Stromal cell of bone marrow (primary cell): ENCODE data around the gene AKAP13.

Source experiments
- DNase-seq: peaks from one replicate; pipeline ENCODE4 v3.0.0-alpha.2; 2012; ENCODE audit warnings: low read depth

Gene AKAP13

GRCh38 chr15:85444122-85444745 is 63.8 kb downstream of the AKAP13 start:
- no peak for DNase-seq

DNA sequence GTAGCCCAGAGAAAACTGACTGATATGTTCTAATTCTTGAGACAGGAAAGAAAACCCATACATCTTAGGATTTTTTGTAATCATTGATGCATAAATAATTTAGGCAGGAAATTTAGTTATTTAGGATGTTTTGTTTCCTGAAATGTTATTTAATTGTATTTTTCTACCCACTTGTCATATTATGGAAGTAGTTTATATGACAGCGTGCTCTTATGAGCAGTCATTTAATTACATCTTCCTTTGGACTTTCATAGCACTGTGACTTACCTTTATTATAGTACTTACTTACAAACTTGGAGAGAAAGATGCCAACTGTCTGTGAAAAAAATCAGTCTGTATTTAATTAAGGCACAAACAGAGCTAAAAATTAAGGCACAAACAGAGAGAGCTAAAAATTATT is 65.0 kb downstream of the AKAP13 start:
- DNase-seq: no peak

GRCh38 chr15:85451099-85451700 is 70.8 kb downstream of the AKAP13 start:
- DNase-seq: no peak

DNA sequence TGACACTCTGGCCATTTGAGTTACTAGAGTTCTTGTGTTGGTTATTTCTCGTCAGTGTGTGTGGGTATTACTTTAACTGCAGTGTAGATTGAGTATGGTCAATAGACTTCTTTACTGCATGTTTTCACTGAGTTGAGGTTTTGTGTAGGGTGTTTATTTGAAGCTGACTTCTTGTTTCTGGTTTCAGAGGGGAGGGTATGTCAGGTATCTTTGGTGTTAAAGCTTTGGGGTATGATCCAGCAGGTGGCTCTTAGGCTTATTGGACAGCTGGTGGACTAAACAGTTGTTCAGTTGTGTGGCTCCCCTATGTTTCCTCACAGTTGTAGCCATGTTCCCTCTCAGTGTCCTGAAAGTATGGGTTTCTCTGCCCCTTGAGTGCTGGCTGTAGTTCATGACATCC is 72.0 kb downstream of the AKAP13 start:
- no peak for DNase-seq

DNA sequence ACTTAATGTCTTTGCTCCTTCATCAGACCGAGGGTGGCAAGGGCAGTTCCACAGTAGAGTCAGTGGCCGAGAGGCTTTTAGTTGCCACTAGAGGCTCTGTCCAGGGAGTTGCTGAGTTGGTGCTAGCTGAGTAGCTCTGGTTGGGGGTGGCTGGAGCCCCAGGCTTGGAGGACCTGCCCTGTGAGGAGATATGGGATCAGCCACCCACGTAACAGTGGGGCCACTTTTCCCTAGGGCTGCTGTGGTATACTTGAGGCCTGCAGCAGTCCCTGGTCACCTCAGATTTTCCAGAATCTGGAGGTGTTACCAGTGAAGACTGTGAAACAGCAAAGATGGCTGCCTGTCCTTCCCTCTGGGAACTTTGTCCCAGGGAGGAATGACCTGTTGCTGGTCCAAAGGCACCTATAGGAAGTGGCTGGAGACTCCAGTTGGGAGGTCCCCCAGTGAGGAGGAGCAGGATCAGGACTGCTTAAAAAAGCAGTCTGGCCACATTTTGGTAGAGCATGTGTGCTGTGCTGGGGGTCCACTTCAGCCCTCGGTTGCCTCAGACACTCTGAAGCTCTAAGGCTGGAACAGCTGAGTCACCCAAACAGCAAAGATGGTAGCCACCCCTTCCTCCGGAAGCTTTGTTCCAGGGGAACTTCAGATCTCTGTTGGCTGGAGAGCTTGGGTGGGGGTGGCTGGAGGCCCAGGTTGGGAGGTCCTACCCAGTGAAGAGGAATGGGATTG is 72.9 kb downstream of the AKAP13 start:
- DNase-seq: no peak

- no peak for DNase-seq
Measured at GRCh38 chr15:85454403-85454802, 74.0 kb downstream of the AKAP13 start.

GRCh38 chr15:85455891-85456290 is 75.5 kb downstream of the AKAP13 start:
- no peak for DNase-seq

DNA sequence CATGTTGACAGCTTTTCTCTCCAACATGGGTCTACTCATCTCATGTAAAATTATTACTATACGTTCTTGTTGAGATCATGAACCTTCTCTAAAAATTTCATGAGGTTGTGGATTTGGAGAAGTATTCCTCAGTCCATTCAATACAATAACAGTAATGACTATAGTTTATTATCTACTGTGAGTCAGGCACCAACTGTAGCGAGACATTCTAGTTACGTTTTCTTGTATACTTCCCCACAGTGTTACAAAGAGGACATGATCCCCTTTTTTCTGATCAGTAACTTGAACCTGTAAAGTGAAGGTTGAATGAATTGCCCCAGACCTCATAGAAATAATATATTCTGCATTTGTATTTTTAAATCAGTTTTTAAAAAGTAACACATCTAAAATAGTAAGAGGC is 76.4 kb downstream of the AKAP13 start:
- DNase-seq: no peak

DNA sequence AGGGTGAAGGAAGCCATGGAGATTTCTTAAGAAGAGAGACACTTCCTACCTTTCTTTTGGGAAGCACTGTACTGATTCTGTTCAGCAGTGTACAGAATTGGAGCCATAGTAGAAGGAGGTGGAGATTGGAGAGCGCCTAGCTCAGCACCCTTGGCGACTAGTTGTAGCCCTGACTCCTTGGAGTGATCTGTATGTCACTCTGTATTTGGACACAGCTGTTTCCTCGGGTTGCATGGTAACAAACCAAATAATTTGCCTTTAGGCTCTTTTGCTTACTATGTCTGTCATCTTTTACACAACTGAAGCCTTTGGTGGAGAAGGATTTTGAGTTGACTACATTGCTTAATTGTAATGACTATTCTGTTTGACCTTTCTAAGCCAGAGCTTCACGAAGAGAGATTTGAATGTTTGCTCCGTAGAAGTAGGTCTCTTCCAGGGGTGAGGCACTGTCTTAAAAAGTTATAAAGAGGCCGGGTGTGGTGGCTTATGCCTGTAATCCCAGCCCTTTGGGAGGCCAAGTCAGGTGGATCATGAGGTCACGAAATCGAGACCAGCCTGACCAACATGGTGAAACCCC is 77.1 kb downstream of the AKAP13 start:
- no peak for DNase-seq

- no peak for DNase-seq
Measured at GRCh38 chr15:85458764-85459163, 78.4 kb downstream of the AKAP13 start.

DNA sequence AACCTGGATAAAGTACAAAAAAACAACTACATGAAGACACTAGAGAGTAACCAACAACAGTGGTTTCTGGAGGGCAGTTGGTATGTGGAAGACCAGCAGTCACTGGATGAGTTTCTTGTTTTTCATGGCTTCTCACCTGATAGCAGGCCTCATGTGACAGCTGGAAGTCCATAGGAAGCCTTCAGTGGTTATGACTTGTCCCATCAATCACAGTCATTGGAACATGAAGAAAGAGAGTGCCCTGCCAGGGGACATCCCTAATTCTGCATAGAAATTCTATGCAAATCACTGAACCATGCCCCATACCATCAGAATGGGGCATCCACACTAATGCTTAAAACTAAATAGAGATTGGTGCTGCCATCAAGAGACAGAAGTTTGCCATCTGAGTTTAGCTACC is 81.6 kb downstream of the AKAP13 start:
- DNase-seq: no peak

DNA sequence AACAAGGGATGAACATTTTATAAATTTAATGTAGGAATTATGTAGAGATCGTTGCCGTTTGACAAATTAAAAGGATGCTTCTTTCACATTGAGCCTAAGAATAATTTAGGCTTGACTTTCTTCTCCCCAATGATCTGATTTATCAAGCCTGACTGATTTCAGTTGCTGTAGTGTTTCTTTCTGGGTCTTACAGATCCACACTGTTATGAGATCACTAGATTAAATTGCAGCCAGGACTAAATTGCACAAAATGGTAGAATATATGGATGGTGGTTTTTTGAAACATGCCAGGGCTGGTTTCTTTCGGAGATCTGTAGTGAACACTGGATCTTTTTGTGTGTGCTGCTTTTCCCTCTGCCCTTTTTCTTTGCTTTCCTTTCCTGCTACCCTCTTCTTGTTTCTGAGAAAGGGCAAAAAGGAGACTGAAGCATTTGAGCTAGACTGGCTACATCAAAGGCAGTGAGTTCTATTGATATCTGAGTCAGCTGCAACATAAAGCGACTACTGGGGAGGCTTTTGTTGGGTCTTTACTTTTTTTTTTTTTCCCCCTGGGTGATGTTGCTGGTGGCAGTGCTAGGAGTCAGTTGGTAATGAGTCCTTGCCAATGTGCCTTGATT is 83.0 kb downstream of the AKAP13 start:
- no peak for DNase-seq

DNA sequence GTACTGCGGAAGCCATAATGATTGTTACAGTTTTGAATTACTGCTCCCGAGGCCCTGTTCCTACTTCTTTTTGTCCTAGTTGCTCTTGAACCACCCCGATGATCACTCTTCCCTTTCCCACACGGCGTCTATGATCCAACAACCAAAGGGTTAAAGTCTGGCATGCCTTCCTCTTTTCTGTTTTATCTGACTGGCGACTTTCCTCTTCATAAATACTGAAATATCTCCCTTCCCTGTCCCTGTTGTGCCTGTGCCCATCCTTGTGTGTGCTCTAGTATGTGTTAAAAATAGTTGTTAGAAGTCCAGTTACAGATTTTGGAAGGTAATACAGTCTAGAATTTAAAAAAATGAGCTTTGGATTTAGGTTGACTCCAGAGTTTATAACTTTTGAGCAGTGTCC is 83.6 kb downstream of the AKAP13 start:
- DNase-seq: no peak

DNA sequence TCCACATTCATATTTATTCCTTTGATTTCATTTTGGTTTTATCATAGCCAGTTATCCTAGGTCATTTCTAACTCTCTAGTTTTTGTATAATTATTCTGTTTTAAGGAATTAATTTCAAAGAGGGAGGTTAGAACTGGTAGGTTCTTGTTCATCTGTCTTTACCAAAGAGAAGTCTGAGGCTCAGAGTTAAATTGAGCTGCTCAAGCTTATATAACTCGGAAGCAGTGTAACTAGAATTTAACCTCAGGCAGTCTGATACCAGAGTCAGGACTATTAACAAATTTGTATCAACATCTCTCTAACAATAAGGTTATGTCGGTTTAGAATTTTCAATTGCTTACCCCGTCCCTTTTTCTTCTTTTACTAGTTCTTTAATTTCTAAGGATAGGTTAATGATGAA is 84.1 kb downstream of the AKAP13 start:
- no peak for DNase-seq

DNA sequence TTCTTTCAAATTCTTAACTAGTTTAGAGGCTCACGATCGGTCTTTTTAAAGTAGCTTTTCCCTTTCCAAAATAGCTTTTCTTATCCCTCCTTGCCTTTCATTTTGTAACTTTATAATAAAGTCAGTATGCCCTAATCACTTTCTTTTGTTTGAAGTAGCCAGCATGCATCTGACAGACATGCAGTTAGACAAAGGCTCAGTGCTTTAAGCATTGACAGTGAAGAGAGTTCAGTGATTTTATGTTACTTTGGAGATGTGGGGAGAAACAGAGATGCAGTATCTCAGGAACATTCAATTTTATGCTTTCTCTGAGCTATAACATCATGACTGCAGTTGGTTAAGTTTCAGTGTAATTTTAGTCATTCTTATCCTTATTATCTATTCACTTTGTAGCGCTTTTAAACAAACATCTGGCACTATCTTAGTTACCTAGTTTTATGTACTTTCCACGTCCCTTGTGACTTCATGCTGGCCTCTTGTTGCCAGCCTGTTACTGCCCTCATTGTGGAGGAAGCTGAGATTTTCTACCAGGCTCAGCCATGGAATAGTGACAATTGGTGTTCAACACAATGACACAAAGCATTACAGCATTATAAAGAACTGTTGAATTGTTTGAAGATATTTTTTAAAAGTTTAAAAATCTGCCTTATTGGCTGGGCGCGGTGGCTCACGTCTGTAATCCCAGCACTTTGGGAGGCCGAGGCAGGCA is 90.3 kb downstream of the AKAP13 start:
- no peak for DNase-seq

DNA sequence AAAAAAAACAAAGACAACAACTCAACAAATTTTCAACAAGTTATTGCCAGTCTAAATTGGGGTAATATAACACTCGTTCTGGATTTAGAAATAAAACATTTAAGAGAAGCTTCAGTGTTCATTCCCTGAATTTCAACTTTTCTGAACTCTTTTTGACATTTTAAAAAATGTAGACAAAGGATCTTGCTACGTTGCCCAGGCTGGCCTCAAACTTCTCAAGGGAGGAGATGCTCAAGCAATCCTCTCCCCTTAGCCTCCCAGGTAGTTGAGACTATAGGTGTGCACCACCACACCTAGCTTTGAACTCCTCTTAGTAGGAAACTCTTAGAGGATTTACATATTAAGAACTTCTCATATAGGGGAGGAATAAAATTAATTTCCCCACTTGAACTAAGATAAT is 91.9 kb downstream of the AKAP13 start:
- DNase-seq: no peak

DNA sequence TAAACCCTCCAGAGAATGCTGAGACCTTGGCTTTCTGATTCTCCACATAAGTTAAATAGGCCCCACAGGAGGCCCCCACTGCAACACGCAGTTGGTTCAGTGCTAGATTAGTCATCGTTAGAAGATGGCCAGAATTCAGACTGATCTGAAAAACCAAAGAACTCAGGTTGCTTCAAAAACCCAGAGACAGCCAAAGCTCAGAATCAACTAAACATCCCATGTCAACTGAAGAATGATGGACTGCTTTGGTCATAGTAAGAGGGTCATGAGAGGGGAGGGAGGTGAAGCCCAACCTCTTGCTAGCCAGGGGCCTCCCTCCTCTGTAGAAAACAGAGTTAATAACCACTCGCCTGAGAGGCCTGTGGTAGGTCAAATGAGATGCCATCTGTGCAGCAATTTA is 93.1 kb downstream of the AKAP13 start:
- DNase-seq: no peak

- no peak for DNase-seq
Measured at GRCh38 chr15:85474700-85475316, 94.4 kb downstream of the AKAP13 start.

GRCh38 chr15:85475317-85475701 is 94.9 kb downstream of the AKAP13 start:
- DNase-seq: no peak

- no peak for DNase-seq
Measured at GRCh38 chr15:85475711-85476110, 95.3 kb downstream of the AKAP13 start.

- no peak for DNase-seq
Measured at GRCh38 chr15:85477061-85477460, 96.7 kb downstream of the AKAP13 start.

DNA sequence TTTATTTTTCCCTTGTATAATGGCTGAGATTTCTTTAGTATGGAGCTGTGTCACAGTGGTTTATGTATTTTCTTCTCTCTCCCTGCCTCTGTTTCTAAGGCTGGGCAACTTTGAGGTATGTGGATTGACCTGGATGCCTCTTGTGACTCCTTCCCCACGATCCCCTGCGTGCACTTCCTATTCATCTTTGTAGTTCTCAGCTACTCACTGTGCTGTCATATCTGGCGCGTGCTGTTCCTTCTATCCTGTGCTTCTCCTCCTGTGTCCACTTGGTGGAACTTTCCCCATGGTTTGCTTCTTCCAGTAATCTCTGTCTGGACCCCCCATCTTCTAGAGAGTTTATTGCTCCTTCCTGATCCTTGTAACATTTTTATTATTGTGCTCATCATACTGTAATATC is 97.3 kb downstream of the AKAP13 start:
- DNase-seq: no peak
